HG03060 (cell line): ENCODE data around the gene HOXD10.

Experiments
- ATAC-seq: cut with Tn5 transposase; IDR thresholded peaks from one replicate; pipeline ENCODE4 v1.9.1; 2021; ENCODE audit warnings: low read depth, moderate number of reproducible peaks; ENCODE audit not compliant: unreplicated experiment

Gene HOXD10

GRCh38 chr2:176160986-176161824, 44.6 kb downstream of the HOXD10 start:
- ATAC-seq, result no peak

DNA sequence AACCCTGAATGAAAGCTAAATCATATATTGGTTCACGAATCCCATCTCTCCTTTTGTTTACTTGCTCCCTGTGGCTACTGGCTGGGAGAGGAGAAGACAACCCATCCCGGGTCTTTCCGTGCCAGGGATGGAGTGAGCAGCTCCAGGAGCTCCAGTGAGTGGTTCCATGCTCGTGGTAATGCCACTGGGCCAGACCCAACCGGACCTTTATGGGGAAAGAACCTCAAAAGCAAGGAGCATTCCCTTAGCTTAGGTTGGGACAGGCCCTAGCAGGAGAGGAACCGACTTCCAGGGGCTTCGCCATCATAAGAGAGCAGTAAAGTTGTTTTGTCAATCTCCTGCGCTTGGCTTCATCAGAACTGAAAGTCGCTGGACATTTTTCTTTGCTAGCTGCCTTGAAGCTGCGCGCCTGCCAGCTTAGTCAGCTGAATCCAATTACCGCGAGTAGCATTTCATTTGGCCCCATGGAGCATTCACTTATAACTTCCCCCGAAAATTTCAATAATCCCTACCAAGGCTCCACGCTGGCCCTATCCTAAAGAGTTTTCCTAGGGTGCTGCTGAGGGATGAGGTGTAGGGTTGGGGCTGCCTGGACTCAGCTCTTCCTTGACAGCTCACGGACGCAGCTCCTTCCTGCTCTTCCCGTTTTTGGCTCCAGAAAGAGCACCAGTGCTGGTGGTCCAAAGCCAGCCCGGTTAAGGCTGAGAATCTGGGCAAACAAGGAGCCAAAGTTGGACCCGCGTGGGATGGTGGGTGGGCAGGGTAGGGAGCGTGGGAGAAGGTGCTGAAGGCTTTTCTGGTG, 45.4 kb downstream of the HOXD10 start:
- ATAC-seq, result no peak

- ATAC-seq, result no peak
Measured at GRCh38 chr2:176162911-176163671, 46.5 kb downstream of the HOXD10 start.

GRCh38 chr2:176163672-176164056, 47.1 kb downstream of the HOXD10 start:
- no peak for ATAC-seq

DNA sequence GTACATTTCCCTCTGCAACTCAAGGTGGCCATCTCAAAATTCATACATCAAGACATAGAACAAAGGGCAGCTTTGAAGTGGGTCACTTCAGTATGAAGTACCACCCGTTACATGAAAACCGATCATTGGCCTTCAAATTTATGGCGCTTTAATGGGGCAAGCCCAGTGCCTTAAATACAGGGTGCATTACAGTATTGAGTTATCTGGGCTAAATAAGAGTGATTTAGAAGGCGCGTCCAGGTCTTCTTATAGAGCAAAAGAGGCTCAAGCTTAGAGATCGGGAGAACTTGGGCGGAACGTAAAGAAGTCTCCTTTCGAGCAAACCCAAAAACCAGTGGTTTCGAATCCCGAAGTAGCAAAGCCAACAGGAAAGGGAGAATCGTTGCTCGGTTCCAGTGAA, 47.6 kb downstream of the HOXD10 start:
- ATAC-seq, result no peak

DNA sequence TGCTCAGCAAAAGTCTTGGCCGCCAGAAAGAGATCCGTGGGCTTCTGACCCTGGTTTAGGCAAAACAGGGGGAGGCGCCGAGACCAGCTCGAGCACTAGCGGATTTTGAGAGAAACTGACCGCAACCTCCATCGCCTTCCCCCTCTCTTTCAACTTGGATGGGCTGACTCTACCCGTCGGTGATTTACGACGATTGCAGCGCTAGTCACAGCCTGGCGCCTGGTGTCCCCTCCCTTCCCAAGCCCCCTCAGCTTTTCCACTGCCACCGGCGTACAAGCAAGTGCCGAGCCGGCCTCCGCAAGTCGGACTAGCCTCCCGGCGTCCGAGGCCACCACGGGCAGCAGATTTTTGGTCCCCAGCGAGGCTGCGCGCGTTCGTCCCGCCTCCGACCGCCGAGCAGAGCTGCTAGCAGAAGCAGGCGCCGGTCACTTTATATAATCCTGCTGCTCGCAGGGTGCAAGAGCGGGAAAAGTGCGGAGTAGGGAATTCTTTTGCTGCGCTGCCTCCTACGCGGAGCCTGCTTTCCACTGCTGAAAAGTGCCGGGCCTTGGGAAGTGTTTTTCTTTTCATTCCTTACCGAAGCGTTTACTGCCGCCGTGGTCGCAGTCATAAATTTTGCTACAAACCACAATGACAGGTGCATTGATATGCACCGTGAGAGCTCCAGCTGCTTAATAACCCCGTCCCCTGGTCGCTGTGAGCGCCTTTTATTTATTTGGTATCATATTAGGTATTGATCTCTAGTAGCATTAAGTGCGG, 48.2 kb downstream of the HOXD10 start:
- no peak for ATAC-seq

- no peak for ATAC-seq
Measured at GRCh38 chr2:176165370-176166050, 48.9 kb downstream of the HOXD10 start.

DNA sequence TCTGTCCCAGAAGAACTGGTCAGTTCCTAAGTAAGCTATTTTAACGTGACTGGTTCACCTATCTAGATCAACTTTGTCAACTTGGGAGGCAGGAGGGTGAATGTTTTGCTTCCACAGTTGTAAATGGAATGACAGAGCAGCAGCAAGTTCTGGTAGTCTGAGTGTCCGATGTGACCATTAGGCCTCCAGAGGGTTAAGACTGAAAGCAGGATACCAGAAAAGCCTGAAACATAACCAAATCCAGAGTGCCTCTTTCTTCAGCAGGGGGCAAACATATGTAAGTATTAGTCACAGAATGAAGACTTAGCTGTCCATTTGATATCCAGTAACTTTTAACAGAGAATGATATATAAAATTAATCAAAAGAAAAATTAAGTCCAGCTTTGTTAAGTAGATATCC, 49.7 kb downstream of the HOXD10 start:
- no peak for ATAC-seq

DNA sequence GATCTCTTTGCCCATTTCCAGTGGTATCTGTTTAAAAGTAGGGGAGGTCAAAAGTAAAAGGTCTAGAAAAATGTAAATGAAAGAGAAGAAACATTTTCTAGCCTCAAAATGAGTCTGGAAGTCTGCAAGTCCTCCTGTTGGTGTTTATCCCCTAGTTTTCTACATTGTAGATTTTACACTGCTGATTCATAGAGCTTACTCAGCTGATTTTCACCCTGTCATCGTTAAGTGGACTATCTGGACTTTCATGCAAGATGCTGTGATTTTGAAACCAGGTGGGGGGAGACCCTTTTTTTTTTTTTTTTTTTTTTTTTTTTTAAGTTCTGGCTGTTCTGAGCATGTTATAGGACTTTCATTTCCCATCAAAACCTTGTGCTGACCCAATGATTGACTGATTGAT, 50.8 kb downstream of the HOXD10 start:
- ATAC-seq, result no peak

GRCh38 chr2:176169181-176169580, 52.6 kb downstream of the HOXD10 start:
- no peak for ATAC-seq
